Stimulated activated CD4-positive, alpha-beta T cell treated with anti-CD3 and anti-CD28 coated beads, Interleukin-12 subunit alpha, Interleukin-12 subunit beta, amount 100 ng/mL, for 24 hours (primary cell): Measurements from ENCODE around the gene PLCB2.

Source experiments
- DNase-seq, 2 experiments: peaks; one replicate each; pipeline ENCODE4 v3.0.0-alpha.2; 2020; ENCODE audit warnings: low read depth in 2 of 2

PLCB2 gene

GRCh38 chr15:40250771-40251483 lies 56.8 kb downstream of the PLCB2 start:
- DNase-seq: no peak

GRCh38 chr15:40250304-40250656 lies 57.5 kb downstream of the PLCB2 start:
- DNase-seq: no peak

DNA sequence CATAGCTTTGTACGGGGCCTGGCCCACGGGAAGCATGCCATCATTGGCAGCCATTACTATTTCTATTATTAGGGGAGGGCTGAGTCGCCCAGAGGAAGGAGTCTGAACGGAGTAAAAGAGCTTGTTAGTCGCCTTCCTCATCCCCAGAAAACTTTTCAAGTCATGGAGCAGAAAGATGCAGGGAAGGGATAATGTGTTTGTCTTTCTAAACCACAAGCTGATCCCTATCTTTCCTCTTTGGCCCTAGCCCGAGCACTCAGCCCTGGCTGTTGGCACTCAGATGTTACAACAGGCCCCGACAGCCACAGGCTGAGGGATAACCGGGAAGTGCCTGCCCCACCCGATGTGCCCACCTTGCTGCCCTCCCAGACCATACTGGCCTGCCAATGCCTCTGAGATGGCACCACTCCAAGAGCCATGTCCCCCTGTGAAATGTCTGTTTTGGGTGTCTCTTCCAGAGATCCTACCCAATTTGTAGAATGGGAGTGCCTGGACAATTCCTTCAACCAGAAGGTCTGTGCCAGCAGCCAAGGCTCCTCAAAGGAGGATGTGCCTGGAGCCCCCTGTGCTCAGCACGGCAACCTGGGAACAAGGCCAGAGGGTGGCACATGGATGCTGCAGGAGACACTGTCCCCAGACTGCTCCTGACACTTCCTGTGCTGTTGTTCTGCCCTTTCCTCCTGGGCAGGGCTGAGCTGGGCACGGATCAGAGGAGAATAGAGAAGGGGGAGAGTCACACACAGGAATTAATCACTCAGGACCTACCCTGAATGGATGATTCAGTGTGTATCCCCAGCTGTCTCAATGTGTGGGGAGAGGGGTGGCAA lies 58.0 kb downstream of the PLCB2 start:
- DNase-seq: no peak

DNA sequence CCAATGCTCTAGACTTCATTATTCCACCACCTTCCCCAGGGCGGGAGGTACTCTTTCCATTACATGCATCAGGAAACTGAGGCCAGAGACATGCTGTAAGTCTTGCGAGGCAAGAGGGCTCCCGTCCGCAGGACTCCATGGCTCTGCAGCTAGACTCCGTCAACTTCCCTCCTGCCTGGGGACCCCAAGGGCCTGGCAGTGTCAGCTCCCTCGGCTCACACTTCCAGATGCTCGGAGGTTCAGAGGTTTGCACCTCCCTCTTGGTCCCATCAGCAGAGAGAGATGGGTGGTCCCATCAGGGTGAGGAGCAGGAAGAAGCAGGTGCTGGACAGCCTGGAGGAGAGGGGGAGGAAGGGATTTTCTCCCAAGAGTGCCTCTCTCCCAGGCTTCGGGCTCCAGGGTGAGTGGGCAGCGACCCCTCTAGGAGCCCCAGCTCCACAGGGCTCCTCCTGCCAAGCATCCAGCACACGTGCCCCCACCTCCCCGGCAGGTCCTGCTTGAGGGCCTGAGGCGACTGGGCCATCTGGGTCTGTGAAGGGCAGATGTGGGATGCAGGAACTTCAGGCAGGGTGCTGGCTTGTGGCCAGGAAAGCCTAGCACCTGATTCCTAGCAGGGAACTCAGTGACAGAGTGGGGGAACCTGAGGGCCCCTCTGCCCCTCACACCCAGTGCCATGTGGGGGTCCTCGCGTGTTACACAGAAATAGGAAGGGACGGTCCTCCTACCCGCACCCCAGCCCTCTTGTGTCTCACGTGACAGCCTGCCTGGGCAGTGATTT lies 59.5 kb downstream of the PLCB2 start:
- no peak for DNase-seq

DNA sequence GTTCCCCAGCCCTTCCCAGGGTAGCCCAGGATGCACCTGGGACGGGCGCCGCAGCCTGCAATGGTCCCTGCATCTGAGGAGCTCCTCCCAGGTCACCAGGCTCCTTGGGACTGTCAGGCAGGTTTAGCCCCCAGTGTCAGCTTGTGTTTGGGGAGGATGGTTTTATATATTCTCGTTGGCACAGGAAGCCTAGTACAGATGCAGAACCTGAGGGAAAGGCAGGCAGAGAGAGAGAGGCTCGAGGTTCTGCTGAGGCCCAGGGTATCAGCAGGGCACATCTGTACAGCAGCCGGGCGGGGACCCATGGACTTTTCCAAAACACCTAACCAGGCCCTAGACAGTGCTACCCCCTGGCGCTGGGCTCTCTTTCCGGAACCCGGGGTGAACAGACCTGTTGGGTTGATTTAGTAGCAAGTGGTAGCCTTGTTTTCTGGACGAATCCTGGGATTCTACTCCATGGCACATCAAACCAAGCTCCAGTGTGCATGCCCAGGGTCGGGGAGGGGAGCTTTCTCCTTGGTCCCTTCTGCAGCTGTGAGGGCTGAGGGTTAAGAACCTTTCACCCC lies 60.2 kb downstream of the PLCB2 start:
- no peak for DNase-seq

DNA sequence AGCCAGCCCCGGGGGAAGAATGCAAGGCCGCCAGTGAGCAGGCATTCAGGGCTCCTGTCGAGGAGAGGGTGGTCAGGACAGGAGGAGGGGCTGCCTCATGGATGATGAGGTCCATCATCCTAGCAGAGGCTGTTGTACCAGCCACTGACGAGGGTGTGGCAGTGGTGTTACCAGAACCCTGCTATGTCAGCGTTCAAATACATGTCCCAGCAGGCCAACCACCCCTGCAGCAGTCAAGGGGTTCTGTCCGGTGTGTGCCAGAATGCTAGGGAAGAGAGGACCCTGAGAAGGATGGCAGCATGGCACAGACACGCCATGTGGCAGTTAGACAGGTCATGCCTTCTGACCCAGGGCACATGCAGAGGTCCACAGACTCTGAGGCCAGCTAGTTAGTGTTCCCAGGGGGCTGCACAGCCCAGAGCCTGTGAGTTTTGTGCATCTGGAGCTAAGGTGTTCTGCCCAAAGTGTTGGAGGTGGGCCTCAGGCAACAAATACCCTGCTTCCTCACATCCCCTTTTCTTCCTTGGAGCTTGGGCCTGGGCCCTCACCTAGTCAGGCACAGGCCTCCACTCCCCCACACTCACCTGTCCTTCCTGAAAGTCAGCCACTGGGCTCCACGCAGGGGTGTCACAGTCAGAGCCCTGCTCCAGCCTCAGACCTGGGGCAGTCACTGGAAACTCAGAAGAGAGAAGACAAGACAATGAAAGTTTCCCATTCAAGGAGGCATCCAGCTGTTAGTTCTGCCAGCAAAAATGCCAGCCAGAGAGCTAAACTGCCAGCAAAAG lies 61.0 kb downstream of the PLCB2 start:
- DNase-seq: no peak

DNA sequence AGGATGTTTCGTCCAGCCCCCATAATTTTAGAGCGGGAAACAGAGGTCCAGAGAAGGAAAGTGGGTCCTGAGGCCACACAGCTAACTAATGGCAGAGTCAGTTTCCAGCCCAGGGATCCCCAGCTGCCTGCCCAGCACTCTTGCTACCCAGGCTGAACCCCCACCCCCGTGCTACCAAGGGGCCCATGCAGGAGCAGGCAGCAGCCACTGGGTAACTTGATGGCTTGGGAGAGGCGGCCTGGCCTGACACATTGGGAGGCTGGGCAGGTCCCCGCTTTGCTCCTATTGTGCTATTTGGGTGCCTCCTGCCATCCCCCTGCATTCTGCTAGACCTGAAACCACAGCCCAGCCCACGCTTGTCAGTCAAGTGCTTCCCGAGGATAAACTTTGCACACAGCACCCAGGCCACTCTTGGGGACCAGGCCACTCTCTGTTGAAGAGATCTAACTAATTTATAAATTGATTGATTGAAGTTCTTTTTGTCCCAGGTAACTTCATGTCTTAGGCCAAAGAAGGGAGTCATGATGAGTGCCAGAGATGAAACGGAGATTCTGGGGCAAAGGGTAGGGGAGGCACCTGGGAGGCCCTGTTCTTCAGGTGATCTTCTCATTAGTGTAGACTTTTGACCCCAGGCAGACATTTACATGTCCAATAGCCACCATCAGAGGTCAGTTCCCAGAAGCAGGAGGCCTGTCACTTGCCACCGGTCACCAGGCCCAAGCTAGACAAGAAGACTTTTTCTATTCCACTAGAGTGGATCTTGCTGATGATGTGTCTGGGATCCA lies 61.9 kb downstream of the PLCB2 start:
- no peak for DNase-seq

DNA sequence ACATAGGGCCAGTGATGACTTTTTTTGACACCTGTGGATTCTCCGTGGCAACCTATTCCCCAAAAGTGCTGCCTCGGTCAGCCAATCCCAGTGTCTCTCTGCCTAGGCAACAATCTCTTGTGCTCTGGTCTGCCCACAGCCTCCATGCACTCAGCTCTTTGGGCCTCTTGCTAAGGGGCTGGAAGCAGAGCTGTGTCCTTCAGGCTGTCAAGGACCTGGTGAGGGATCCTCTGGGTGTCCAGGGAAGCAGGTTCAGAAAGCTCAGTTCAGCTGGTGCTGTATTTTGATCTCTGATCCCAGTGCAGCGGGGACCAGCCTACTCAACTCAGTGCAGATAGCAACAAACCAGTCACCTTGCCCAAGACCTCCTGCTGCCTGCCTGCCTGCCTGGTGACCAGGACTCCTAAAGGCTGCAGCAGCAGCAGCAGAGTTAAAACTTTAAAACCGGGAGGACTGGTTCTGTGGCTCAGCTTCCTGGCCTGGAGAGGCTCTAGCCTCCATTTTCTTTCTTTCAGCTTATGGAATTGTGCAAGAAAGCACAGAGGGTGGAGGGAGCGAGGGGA lies 62.7 kb downstream of the PLCB2 start:
- DNase-seq: no peak

DNA sequence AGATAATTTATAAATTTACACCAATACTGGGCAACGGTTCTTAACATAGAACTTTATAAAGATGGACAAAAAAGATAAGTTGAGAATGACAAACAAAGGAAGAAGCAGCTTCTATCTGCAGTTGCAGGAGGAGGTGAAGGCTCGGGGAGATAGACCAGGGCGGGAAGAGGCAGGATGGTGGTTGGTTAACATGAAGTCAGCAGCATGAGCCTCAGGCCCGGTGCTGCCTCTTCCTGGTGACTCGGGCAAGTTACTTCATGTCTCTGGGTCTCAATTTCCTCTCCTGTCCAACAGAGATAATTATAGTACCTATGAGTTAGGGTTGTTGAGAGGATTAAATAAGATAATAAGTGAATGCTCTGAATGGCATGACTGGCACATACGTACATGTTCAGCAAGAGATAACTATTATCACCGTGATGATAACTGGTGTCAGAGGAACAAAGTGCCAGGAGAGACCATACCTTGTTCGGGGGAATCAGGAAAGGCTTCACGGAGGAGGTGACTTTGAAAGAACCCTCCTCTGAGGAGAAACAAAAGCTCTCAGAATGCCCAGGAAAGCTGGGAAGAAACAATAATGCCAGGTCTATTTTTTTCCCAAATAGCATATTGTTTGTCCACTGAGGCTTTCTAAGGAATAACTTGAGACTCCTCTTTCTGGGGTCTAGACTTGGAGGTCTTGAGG lies 64.5 kb downstream of the PLCB2 start:
- no peak for DNase-seq

- no peak for DNase-seq
These were observed 65.1 kb downstream of the PLCB2 start for GRCh38 chr15:40242601-40243000.

DNA sequence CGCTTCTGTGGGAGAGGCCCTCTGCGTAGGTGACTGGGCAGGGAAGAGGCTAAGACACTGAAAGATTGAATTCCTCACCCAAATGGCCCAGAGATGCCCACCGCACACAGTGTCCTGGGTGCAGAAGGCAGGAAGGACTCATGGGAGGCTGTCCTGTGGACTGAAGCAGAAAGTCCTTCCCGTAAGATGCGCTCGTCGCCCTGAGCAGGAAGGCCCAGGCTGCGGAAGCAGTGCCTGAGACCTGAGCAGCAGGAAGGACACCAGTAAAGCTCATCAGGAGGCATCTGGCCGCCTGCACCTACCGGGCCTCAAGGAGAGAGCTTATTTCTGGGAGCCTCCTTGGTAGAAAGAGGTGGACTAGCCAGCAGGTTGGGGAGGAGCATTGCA lies 65.5 kb downstream of the PLCB2 start:
- DNase-seq: no peak

- no peak for DNase-seq
These were observed 66.2 kb downstream of the PLCB2 start for GRCh38 chr15:40241269-40242212.

DNA sequence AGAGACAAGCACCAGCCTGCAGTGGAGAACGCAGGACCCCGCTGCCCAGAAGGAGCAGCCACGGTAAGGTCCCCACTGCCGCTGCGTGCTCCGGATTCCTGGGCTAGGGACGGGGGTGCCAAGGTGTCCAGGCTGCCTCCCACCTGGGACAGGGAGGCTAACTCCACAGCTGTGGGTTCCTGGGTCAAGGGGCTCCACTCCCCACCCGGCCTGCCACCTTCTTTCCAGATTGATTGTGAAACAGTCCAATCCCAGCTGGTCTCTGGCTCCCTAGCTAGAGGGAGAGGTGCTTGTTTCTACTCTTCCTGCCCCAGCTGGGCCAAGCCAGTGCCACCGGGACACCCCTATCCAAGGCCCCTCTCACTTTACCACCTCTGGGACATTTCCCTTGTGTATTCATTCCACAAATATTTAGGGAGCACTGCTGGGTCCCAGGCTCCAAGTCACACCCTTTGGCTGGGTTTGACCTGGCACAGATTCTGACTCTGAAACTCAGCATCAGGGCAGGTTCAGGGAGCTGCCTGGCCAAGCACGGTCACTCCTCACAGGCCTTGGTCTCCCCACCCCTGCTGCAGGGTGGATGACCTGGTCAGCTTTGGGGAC lies 67.0 kb downstream of the PLCB2 start:
- no peak for DNase-seq

- no peak for DNase-seq
These were observed 67.8 kb downstream of the PLCB2 start for GRCh38 chr15:40239693-40240618.

- DNase-seq: no peak
These were observed 68.4 kb downstream of the PLCB2 start for GRCh38 chr15:40239404-40239692.

DNA sequence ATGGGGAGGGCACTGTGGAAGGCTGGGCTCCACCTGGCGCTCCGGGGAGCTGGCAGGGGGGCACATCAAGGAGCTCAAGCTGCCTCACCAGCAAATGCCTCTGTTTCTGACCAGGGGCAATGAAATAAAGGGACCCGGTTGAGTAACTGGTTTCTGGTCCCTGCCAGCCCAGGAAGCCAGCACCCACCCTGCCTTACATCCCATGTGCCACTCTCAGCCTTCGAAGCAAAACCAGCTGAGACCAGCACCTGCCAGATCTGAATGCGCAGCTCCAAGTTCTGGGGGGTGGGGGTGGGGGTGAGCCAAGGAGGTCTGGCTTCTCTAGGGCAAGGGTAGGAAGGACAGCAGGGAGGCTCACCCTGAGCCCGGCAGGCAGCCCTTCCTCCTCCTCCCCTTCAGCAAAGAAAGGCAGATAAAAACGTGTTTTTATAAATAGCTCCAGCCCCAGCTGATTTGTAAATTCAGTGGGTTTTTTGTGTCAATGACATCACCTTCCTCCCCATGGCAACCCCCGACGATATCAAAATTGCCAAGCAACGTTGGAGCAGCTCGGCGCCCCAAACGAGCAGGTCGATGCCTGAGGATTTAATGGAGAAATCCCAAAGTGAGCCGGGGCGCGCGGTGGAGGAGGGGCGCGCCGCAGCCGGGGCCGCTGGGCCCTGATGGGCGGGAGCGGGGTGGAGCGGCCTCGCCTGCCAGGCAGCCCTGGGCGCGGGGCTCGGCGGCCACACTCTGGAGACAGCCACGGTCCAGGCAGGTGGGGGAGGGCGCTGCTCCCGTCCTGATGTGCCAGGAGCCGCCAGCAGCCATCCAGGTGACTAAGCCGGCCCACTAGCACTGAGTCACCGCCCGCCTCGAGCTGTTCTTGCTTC lies 69.0 kb downstream of the PLCB2 start, which contains the start of gene PAK6:
Gene PAK6, plus strand, starts transcription at position 532 of the 872 bp plus-strand sequence. CDS start 25,723 bp downstream, outside the sequence.
- peak; percentile 17 to 29 for DNase-seq
